ENCODE measurements around the gene CPLANE2.

The CPLANE2 gene

DNA sequence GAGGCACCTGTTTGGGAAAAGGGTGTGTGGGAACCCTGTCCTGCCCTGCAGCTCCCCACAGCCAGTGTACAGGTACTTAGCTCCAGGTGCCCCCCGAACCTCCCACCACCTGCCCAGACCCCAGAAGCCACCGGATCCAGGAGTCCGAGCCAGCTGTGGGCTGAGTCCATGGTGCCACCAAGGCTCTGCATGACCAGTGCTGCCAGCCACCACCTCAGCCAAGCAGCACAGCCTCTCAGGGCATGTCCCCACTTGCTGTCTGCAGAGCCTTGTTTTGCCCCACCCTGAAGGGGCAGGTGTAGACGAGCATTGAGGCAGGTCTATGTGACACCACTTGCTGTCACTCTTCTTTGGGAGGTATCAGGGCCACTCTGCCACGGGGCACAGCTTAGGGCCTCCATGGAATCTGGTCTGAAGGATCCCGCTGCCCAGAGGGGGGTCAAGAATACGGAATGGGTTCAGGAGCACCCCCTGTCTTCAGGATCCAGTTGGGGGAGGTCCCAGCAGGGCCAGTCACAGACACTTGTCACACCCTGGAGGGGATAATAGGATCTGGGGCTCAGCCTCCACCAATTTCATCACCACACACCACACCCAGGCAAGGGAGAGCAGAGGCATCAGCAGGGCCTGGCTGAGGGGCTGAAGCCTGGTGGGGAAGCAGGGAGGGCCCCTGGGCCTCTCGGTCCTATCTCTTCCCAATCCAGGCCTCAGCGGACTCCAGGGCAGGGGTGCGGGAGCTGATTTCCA lies 52.3 kb downstream of the CPLANE2 start:
- Histone ChIP-seq H3K27ac (replicated peaks) (no peak overlapping the region), H3K4me3 (replicated peaks; ENCODE audit: insufficient read depth, low read length) (no peak overlapping the region), H3K27me3 (ENCODE audit: insufficient read depth, poor library complexity, severe bottlenecking) (no peaks in the 10 kb centered on the region)
- TF ChIP-seq, protein P1, sequence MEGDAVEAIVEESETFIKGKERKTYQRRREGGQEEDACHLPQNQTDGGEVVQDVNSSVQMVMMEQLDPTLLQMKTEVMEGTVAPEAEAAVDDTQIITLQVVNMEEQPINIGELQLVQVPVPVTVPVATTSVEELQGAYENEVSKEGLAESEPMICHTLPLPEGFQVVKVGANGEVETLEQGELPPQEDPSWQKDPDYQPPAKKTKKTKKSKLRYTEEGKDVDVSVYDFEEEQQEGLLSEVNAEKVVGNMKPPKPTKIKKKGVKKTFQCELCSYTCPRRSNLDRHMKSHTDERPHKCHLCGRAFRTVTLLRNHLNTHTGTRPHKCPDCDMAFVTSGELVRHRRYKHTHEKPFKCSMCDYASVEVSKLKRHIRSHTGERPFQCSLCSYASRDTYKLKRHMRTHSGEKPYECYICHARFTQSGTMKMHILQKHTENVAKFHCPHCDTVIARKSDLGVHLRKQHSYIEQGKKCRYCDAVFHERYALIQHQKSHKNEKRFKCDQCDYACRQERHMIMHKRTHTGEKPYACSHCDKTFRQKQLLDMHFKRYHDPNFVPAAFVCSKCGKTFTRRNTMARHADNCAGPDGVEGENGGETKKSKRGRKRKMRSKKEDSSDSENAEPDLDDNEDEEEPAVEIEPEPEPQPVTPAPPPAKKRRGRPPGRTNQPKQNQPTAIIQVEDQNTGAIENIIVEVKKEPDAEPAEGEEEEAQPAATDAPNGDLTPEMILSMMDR (IDR thresholded peaks at IDR 0.05; ENCODE audit: insufficient read depth, low read length), result no peak
- TF ChIP-seq POLR2AphosphoS5 (IDR thresholded peaks at IDR 0.05; ENCODE audit: low read depth) (no peak), GABPA (IDR thresholded peaks at IDR 0.05; ENCODE audit: low read depth) (no peak), SPI1 (IDR thresholded peaks at IDR 0.05; ENCODE audit: borderline replicate concordance, low read depth) (no peak)
- TF ChIP-seq, protein P2, sequence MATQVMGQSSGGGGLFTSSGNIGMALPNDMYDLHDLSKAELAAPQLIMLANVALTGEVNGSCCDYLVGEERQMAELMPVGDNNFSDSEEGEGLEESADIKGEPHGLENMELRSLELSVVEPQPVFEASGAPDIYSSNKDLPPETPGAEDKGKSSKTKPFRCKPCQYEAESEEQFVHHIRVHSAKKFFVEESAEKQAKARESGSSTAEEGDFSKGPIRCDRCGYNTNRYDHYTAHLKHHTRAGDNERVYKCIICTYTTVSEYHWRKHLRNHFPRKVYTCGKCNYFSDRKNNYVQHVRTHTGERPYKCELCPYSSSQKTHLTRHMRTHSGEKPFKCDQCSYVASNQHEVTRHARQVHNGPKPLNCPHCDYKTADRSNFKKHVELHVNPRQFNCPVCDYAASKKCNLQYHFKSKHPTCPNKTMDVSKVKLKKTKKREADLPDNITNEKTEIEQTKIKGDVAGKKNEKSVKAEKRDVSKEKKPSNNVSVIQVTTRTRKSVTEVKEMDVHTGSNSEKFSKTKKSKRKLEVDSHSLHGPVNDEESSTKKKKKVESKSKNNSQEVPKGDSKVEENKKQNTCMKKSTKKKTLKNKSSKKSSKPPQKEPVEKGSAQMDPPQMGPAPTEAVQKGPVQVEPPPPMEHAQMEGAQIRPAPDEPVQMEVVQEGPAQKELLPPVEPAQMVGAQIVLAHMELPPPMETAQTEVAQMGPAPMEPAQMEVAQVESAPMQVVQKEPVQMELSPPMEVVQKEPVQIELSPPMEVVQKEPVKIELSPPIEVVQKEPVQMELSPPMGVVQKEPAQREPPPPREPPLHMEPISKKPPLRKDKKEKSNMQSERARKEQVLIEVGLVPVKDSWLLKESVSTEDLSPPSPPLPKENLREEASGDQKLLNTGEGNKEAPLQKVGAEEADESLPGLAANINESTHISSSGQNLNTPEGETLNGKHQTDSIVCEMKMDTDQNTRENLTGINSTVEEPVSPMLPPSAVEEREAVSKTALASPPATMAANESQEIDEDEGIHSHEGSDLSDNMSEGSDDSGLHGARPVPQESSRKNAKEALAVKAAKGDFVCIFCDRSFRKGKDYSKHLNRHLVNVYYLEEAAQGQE (IDR thresholded peaks at IDR 0.05; ENCODE audit: insufficient replicate concordance, low read depth), result no peak
- DNase-seq (ENCODE audit: low read depth in 1 of 2, low spot score in 1 of 2), result no peak

- DNase-seq (ENCODE audit: low read depth in 1 of 2, low spot score in 1 of 2), result no peak
- Histone ChIP-seq H3K27me3 (ENCODE audit: insufficient read depth, poor library complexity, severe bottlenecking) (no peaks in the 10 kb centered on the region), H3K4me3 (replicated peaks; ENCODE audit: insufficient read depth, low read length) (no peak overlapping the region), H3K27ac (replicated peaks) (no peak overlapping the region)
- TF ChIP-seq, protein P2 (IDR thresholded peaks at IDR 0.05; ENCODE audit: insufficient replicate concordance, low read depth), result no peak
- TF ChIP-seq, protein P1 (IDR thresholded peaks at IDR 0.05; ENCODE audit: insufficient read depth, low read length), result no peak
- TF ChIP-seq POLR2AphosphoS5 (IDR thresholded peaks at IDR 0.05; ENCODE audit: low read depth), result no peak
- TF ChIP-seq SPI1 (IDR thresholded peaks at IDR 0.05; ENCODE audit: borderline replicate concordance, low read depth), result no peak
- TF ChIP-seq GABPA (IDR thresholded peaks at IDR 0.05; ENCODE audit: low read depth), result no peak
Observed at GRCh38 chr1:16183765-16184556, 53.0 kb downstream of the CPLANE2 start.

GRCh38 chr1:16183179-16183578 lies 53.8 kb downstream of the CPLANE2 start:
- TF ChIP-seq GABPA (IDR thresholded peaks at IDR 0.05; ENCODE audit: low read depth), result no peak
- TF ChIP-seq, protein P2 (IDR thresholded peaks at IDR 0.05; ENCODE audit: insufficient replicate concordance, low read depth), result no peak
- TF ChIP-seq, protein P1 (IDR thresholded peaks at IDR 0.05; ENCODE audit: insufficient read depth, low read length), result no peak
- no peak for TF ChIP-seq POLR2AphosphoS5 (IDR thresholded peaks at IDR 0.05; ENCODE audit: low read depth)
- no peak for TF ChIP-seq SPI1 (IDR thresholded peaks at IDR 0.05; ENCODE audit: borderline replicate concordance, low read depth)
- Histone ChIP-seq H3K4me3 (replicated peaks; ENCODE audit: insufficient read depth, low read length) (no peak overlapping the region), H3K27me3 (ENCODE audit: insufficient read depth, poor library complexity, severe bottlenecking) (no peaks in the 10 kb centered on the region), H3K27ac (replicated peaks) (no peak overlapping the region)
- DNase-seq (ENCODE audit: low read depth in 1 of 2, low spot score in 1 of 2), result no peak
